Trophoblast cell (in vitro differentiated cells and primary cell): ENCODE measurements around the gene SNAP91.
"Not testable (repeated sequence)": the region's sequence is repeated elsewhere in the genome, so short reads cannot be mapped to it uniquely, and the experiment has no call there.

Experiments used
- DNase-seq, 2 donors: peaks; one replicate each; pipeline ENCODE4 v3.0.0-alpha.2; 2016
- H2AFZ ChIP-seq: 2 replicates; pipeline ENCODE4 v1.6.1; 2013; ENCODE audit warnings: low read length, moderate library complexity, mild to moderate bottlenecking; ENCODE audit not compliant: insufficient read depth, poor library complexity
- H2AK5ac ChIP-seq: 2 replicates; pipeline ENCODE4 v1.6.1; 2013; ENCODE audit warnings: mild to moderate bottlenecking, low read length
- H2BK120ac ChIP-seq: 2 replicates; pipeline ENCODE4 v1.6.1; 2013; ENCODE audit warnings: low read length, mild to moderate bottlenecking, moderate library complexity; ENCODE audit not compliant: insufficient read depth, poor library complexity
- H2BK12ac ChIP-seq: 2 replicates; pipeline ENCODE4 v1.6.1; 2013; ENCODE audit warnings: mild to moderate bottlenecking, low read length, moderate library complexity
- H2BK5ac ChIP-seq: 2 replicates; pipeline ENCODE4 v1.6.1; 2013; ENCODE audit warnings: low read length, low read depth, moderate library complexity, mild to moderate bottlenecking; ENCODE audit not compliant: poor library complexity
- H3K14ac ChIP-seq: 2 replicates; pipeline ENCODE4 v1.6.1; 2013; ENCODE audit warnings: mild to moderate bottlenecking, low read length
- H3K18ac ChIP-seq: 2 replicates; pipeline ENCODE4 v1.6.1; 2013; ENCODE audit warnings: mild to moderate bottlenecking, low read length
- H3K23ac ChIP-seq: 2 replicates; pipeline ENCODE4 v1.6.1; 2013; ENCODE audit warnings: low read length
- H3K27ac ChIP-seq: 2 replicates; pipeline ENCODE4 v1.5.1; 2013; ENCODE audit warnings: low read depth, mild to moderate bottlenecking, inconsistent platforms, low read length, moderate library complexity
- H3K27me3 ChIP-seq: 2 replicates; pipeline ENCODE4 v1.6.1; 2013; ENCODE audit warnings: inconsistent platforms, mild to moderate bottlenecking, low read length, moderate library complexity; ENCODE audit not compliant: insufficient read depth
- H3K36me3 ChIP-seq, 2 experiments: 1 replicate in 1 of 2; 2 replicates in 1 of 2; pipeline ENCODE4 v1.6.1; 2013; ENCODE audit warnings: low read length in 2 of 2, mild to moderate bottlenecking in 2 of 2, moderate library complexity in 1 of 2; ENCODE audit not compliant: insufficient read depth in 2 of 2, control insufficient read depth in 1 of 2
- H3K4ac ChIP-seq: 2 replicates; pipeline ENCODE4 v1.6.1; 2013; ENCODE audit warnings: low read depth, mild to moderate bottlenecking, low read length, moderate library complexity
- H3K4me1 ChIP-seq, 2 experiments: 1 replicate in 1 of 2; 2 replicates in 1 of 2; pipeline ENCODE4 v1.6.1; 2013; ENCODE audit warnings: low read length in 2 of 2, mild to moderate bottlenecking in 2 of 2, moderate library complexity in 1 of 2; ENCODE audit not compliant: insufficient read depth in 2 of 2, control insufficient read depth in 1 of 2
- H3K4me2 ChIP-seq: 2 replicates; pipeline ENCODE4 v1.6.1; 2013; ENCODE audit warnings: inconsistent platforms, mild to moderate bottlenecking, low read length, moderate library complexity
- H3K4me3 ChIP-seq: 2 replicates; pipeline ENCODE4 v1.5.1; 2013; ENCODE audit warnings: mild to moderate bottlenecking, low read depth, low read length, inconsistent platforms
- H3K79me1 ChIP-seq: one replicate; pipeline ENCODE4 v1.6.1; 2013; ENCODE audit warnings: low read length
- H3K79me2 ChIP-seq: 2 replicates; pipeline ENCODE4 v1.6.1; 2013; ENCODE audit warnings: low read length, mild to moderate bottlenecking; ENCODE audit not compliant: control insufficient read depth, insufficient read depth, poor library complexity
- H3K9ac ChIP-seq: 2 replicates; pipeline ENCODE4 v1.6.1; 2013; ENCODE audit warnings: mild to moderate bottlenecking, low read length
- H3K9me3 ChIP-seq: 2 replicates; pipeline ENCODE4 v1.6.1; 2013; ENCODE audit warnings: low read depth, mild to moderate bottlenecking, control low read depth, inconsistent platforms, low read length; ENCODE audit not compliant: insufficient read depth
- H4K12ac ChIP-seq: 2 replicates; pipeline ENCODE4 v1.6.1; 2013; ENCODE audit warnings: low read depth, mild to moderate bottlenecking, low read length, moderate library complexity
- H4K8ac ChIP-seq: 2 replicates; pipeline ENCODE4 v1.6.1; 2013; ENCODE audit warnings: low read depth, mild to moderate bottlenecking, low read length, moderate library complexity
- H4K91ac ChIP-seq: one replicate; pipeline ENCODE4 v1.6.1; 2013; ENCODE audit warnings: low read depth, mild to moderate bottlenecking, low read length, moderate library complexity
- WGBS: extraction: QIAGEN DNeasy Blood & Tissue Kit; methylation state at CpG from one replicate; pipeline ENCODE4 v1.1.7; 2013; ENCODE audit warnings: missing lambda C conversion rate; ENCODE audit not compliant: insufficient read length, insufficient coverage; ENCODE audit errors: extremely low coverage; 5-methylcytosine and 5-hydroxymethylcytosine counted together

Gene SNAP91

DNA sequence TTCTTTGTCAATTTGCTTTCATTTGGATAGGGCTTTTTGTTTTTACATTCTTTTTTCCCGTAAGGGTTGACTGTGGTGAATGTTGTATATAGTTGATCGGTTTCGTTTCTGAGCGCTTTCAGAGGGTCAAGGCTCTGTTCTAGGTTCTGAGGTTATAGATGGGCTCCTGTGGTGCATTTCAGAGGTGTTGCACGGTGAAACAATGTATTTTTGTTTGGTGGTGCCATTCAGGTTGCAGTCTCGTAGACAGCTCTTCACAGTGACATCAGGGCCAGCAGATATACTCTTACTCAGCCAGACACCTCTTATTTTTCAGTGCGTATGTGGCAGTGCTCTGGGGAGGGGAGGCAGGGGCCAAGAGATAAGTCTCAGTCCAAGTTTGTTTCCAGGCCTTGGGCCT lies 72.1 kb downstream of the SNAP91 start:
- Histone ChIP-seq H3K36me3 (no peaks in the 10 kb centered on the region), H3K4me3 (no peak overlapping the region), H4K91ac (no peak overlapping the region)

GRCh38 chr6:83633609-83634008 lies 75.3 kb downstream of the SNAP91 start:
- H3K18ac ChIP-seq, result no peak overlapping the region
- no peak overlapping the region for H3K4me2 ChIP-seq
- DNase-seq, result no peak
- H2AFZ ChIP-seq, result no peak overlapping the region
- H3K79me1 ChIP-seq, result no peaks in the 10 kb centered on the region
- H4K91ac ChIP-seq, result no peak overlapping the region
- no peak overlapping the region for H2BK5ac ChIP-seq
- no peak overlapping the region for H3K27ac ChIP-seq
- no peak overlapping the region for H2BK12ac ChIP-seq
- no peak overlapping the region for H2AK5ac ChIP-seq
- no peaks in the 10 kb centered on the region for H3K79me2 ChIP-seq
- H3K9me3 ChIP-seq, result no peaks in the 10 kb centered on the region
- WGBS, result no CpG with 5 or more reads among the region's 5 CpGs
- H2BK120ac ChIP-seq, result no peak overlapping the region
- H3K4me3 ChIP-seq, result no peak overlapping the region
- H3K23ac ChIP-seq, result no peak overlapping the region
- H3K36me3 ChIP-seq, result no peaks in the 10 kb centered on the region
- peaks cover 3 to 8% of the 10 kb centered on the region in 2 experiments for H3K4me1 ChIP-seq
- H3K4ac ChIP-seq, result no peak overlapping the region
- no peaks in the 10 kb centered on the region for H3K27me3 ChIP-seq
- no peak overlapping the region for H3K14ac ChIP-seq
- H4K12ac ChIP-seq, result no peak overlapping the region
- no peak overlapping the region for H4K8ac ChIP-seq
- no peak overlapping the region for H3K9ac ChIP-seq

More for the DNA sequence above, 72.1 kb downstream of the SNAP91 start:
- H2AFZ ChIP-seq, result no peak overlapping the region
- H3K4me2 ChIP-seq, result no peak overlapping the region
- no peak overlapping the region for H2BK120ac ChIP-seq
- H3K9me3 ChIP-seq, result no peaks in the 10 kb centered on the region
- no peaks in the 10 kb centered on the region for H3K79me1 ChIP-seq
- no peak overlapping the region for H2BK12ac ChIP-seq
- no CpG with 5 or more reads among the region's 7 CpGs for WGBS
- no peak overlapping the region for H2AK5ac ChIP-seq
- H4K8ac ChIP-seq, result no peak overlapping the region
- no peaks in the 10 kb centered on the region for H3K27me3 ChIP-seq
- no peak overlapping the region for H4K12ac ChIP-seq
- H3K27ac ChIP-seq, result no peak overlapping the region
- no peak overlapping the region for H3K14ac ChIP-seq
- peak overlapping the region; percentile 21 for H3K9ac ChIP-seq
- H3K4ac ChIP-seq, result no peak overlapping the region
- no peaks in the 10 kb centered on the region for H3K79me2 ChIP-seq
- DNase-seq, result no peak
- H3K18ac ChIP-seq, result no peak overlapping the region
- no peak overlapping the region for H2BK5ac ChIP-seq
- H3K4me1 ChIP-seq, result peaks cover 3 to 8% of the 10 kb centered on the region in 2 experiments
- H3K23ac ChIP-seq, result no peak overlapping the region

GRCh38 chr6:83633149-83633548 lies 75.8 kb downstream of the SNAP91 start:
- no peak for DNase-seq
- Histone ChIP-seq H3K4me3 (no peak overlapping the region), H3K4me1 (peaks cover 3 to 8% of the 10 kb centered on the region in 2 experiments), H4K91ac (no peak overlapping the region), H3K23ac (no peak overlapping the region), H2BK120ac (no peak overlapping the region), H2AFZ (no peak overlapping the region), H3K27ac (no peak overlapping the region), H3K27me3 (no peaks in the 10 kb centered on the region), H3K9me3 (no peaks in the 10 kb centered on the region), H3K9ac (no peak overlapping the region), H4K8ac (no peak overlapping the region), H3K4me2 (no peak overlapping the region), H4K12ac (no peak overlapping the region), H2AK5ac (no peak overlapping the region), H3K36me3 (no peaks in the 10 kb centered on the region), H3K4ac (no peak overlapping the region), H3K79me2 (no peaks in the 10 kb centered on the region), H3K14ac (no peak overlapping the region), H2BK5ac (no peak overlapping the region), H2BK12ac (no peak overlapping the region), H3K18ac (no peak overlapping the region), H3K79me1 (no peaks in the 10 kb centered on the region)
- WGBS, result no CpG with 5 or more reads among the region's 2 CpGs

DNA sequence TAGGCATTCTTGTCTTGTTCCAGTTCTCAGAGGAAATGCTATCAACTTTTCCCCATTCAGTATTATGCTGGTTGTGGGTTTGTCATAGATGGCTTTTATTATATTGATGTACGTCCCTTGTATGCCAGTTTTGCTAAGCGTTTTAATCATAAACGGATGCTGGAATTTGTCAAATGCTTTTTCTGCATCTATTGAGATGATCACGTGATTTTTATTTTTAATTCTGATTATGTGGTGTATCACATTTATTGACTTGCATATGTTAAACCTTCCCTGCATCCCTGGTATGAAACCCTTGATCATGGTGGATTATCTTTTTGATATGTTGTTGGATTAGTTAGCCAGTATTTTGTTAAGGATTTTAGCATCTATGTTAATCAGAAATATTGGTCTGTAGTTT lies 79.0 kb downstream of the SNAP91 start:
- H3K4me2 ChIP-seq, H2AFZ ChIP-seq, H4K12ac ChIP-seq, H3K4me1 ChIP-seq, DNase-seq, H4K91ac ChIP-seq, H4K8ac ChIP-seq, H3K79me1 ChIP-seq, H3K14ac ChIP-seq, H3K4me3 ChIP-seq, H3K9ac ChIP-seq, H2BK5ac ChIP-seq, H2BK12ac ChIP-seq, H3K27ac ChIP-seq, H2AK5ac ChIP-seq, H3K9me3 ChIP-seq, H3K79me2 ChIP-seq, H3K23ac ChIP-seq, H3K27me3 ChIP-seq, H3K18ac ChIP-seq, H3K36me3 ChIP-seq, H2BK120ac ChIP-seq, H3K4ac ChIP-seq: not testable (repeated sequence)
- WGBS, result no CpG with 5 or more reads among the region's 4 CpGs
